BLaER1 (cell line): ENCODE results near the gene CFAP100.

Source experiments
- H3K27ac ChIP-seq: shearing (Covaris generic); formaldehyde crosslinking; 2 replicates; pipeline ENCODE4 v1.8.1; 2022
- H3K27me3 ChIP-seq: shearing (Covaris generic); formaldehyde crosslinking; 2 replicates; pipeline ENCODE4 v1.8.1; 2022
- H3K36me3 ChIP-seq: shearing (Covaris generic); formaldehyde crosslinking; 2 replicates; pipeline ENCODE4 v1.8.1; 2022
- H3K4me1 ChIP-seq: shearing (Covaris generic); formaldehyde crosslinking; 2 replicates; pipeline ENCODE4 v1.8.1; 2022
- H3K4me2 ChIP-seq: shearing (Covaris generic); formaldehyde crosslinking; 2 replicates; pipeline ENCODE4 v1.8.1; 2022
- H3K4me3 ChIP-seq: shearing (Covaris generic); formaldehyde crosslinking; 2 replicates; pipeline ENCODE4 v1.8.1; 2022
- H3K9ac ChIP-seq: shearing (Covaris generic); formaldehyde crosslinking; 2 replicates; pipeline ENCODE4 v1.8.1; 2022
- H3K9me3 ChIP-seq: shearing (Covaris generic); formaldehyde crosslinking; 2 replicates; pipeline ENCODE4 v1.8.1; 2022
- H4K20me1 ChIP-seq: shearing (Covaris generic); formaldehyde crosslinking; 2 replicates; pipeline ENCODE4 v1.8.1; 2022
- Cebpa-rat ChIP-seq: shearing (Covaris generic); IDR thresholded peaks from 2 replicates; pipeline ENCODE4 v1.8.1; 2022

CFAP100 gene

GRCh38 chr3:126439346-126439967, 44.7 kb downstream of the CFAP100 start:
- H3K4me2 ChIP-seq: no peak overlapping the region
- no peaks in the 10 kb centered on the region for H3K4me1 ChIP-seq
- no peak overlapping the region for H3K4me3 ChIP-seq
- no peaks in the 10 kb centered on the region for H3K9me3 ChIP-seq
- peaks cover 78% of the 10 kb centered on the region for H3K36me3 ChIP-seq
- no peaks in the 10 kb centered on the region for H4K20me1 ChIP-seq
- H3K27me3 ChIP-seq: no peaks in the 10 kb centered on the region
- no peak overlapping the region for H3K27ac ChIP-seq
- no peak overlapping the region for H3K9ac ChIP-seq
- no peak for TF ChIP-seq Cebpa-rat

- no peak overlapping the region for H3K9ac ChIP-seq
- H3K4me3 ChIP-seq: no peak overlapping the region
- no peak overlapping the region for H3K27ac ChIP-seq
- no peaks in the 10 kb centered on the region for H3K4me1 ChIP-seq
- H3K36me3 ChIP-seq: peaks cover 73% of the 10 kb centered on the region
- peaks cover 3% of the 10 kb centered on the region; the same call in 1 of the 2 replicates for H4K20me1 ChIP-seq
- no peak overlapping the region for H3K4me2 ChIP-seq
- no peaks in the 10 kb centered on the region for H3K9me3 ChIP-seq
- no peak for TF ChIP-seq Cebpa-rat
- no peaks in the 10 kb centered on the region for H3K27me3 ChIP-seq
Measured at GRCh38 chr3:126439968-126440708, 45.4 kb downstream of the CFAP100 start.

- Histone ChIP-seq H4K20me1 (peaks cover 8% of the 10 kb centered on the region), H3K4me1 (no peaks in the 10 kb centered on the region), H3K36me3 (peaks cover 73% of the 10 kb centered on the region), H3K4me2 (no peak overlapping the region), H3K27ac (no peak overlapping the region), H3K9me3 (no peaks in the 10 kb centered on the region), H3K4me3 (no peak overlapping the region), H3K9ac (no peak overlapping the region), H3K27me3 (no peaks in the 10 kb centered on the region)
- no peak for TF ChIP-seq Cebpa-rat
Measured at GRCh38 chr3:126440709-126440995, 45.9 kb downstream of the CFAP100 start.

- H3K27me3 ChIP-seq: no peaks in the 10 kb centered on the region
Measured at GRCh38 chr3:126441256-126441880, 46.7 kb downstream of the CFAP100 start.

GRCh38 chr3:126442094-126442855, 47.6 kb downstream of the CFAP100 start:
- Histone ChIP-seq H3K4me2 (no peak overlapping the region), H3K9ac (no peak overlapping the region), H3K4me3 (no peak overlapping the region), H4K20me1 (peaks cover 22% of the 10 kb centered on the region), H3K27ac (no peak overlapping the region), H3K9me3 (no peaks in the 10 kb centered on the region), H3K4me1 (no peaks in the 10 kb centered on the region), H3K27me3 (no peaks in the 10 kb centered on the region), H3K36me3 (peaks cover 63% of the 10 kb centered on the region)
- TF ChIP-seq Cebpa-rat: no peak

More at GRCh38 chr3:126441256-126441880, 46.7 kb downstream of the CFAP100 start:
- H3K36me3 ChIP-seq: peaks cover 73% of the 10 kb centered on the region
- no peaks in the 10 kb centered on the region for H3K9me3 ChIP-seq
- no peak overlapping the region for H3K27ac ChIP-seq
- H4K20me1 ChIP-seq: peaks cover 15% of the 10 kb centered on the region
- H3K4me2 ChIP-seq: no peak overlapping the region
- H3K4me1 ChIP-seq: no peaks in the 10 kb centered on the region
- no peak overlapping the region for H3K4me3 ChIP-seq
- TF ChIP-seq Cebpa-rat: no peak
- H3K9ac ChIP-seq: no peak overlapping the region

- no peaks in the 10 kb centered on the region for H3K9me3 ChIP-seq
- peaks cover 59% of the 10 kb centered on the region for H3K36me3 ChIP-seq
- H3K4me2 ChIP-seq: no peak overlapping the region
- H3K4me3 ChIP-seq: no peak overlapping the region
- no peak overlapping the region for H3K27ac ChIP-seq
- H4K20me1 ChIP-seq: peaks cover 26% of the 10 kb centered on the region
- H3K9ac ChIP-seq: no peak overlapping the region
- TF ChIP-seq Cebpa-rat: no peak
- no peaks in the 10 kb centered on the region for H3K4me1 ChIP-seq
- H3K27me3 ChIP-seq: no peaks in the 10 kb centered on the region
Measured at GRCh38 chr3:126442856-126443242, 48.1 kb downstream of the CFAP100 start.

GRCh38 chr3:126445506-126445905, 50.8 kb downstream of the CFAP100 start:
- Histone ChIP-seq H3K27me3 (no peaks in the 10 kb centered on the region), H3K27ac (no peak overlapping the region), H3K4me3 (no peak overlapping the region), H3K4me1 (no peaks in the 10 kb centered on the region), H4K20me1 (peaks cover 52% of the 10 kb centered on the region), H3K9ac (no peak overlapping the region), H3K4me2 (no peak overlapping the region), H3K9me3 (no peaks in the 10 kb centered on the region), H3K36me3 (peaks cover 59% of the 10 kb centered on the region)
- TF ChIP-seq Cebpa-rat: no peak

- no peaks in the 10 kb centered on the region for H3K27me3 ChIP-seq
- no peak overlapping the region for H3K4me2 ChIP-seq
- peaks cover 60% of the 10 kb centered on the region for H4K20me1 ChIP-seq
- no peak for TF ChIP-seq Cebpa-rat
- peaks cover 59% of the 10 kb centered on the region for H3K36me3 ChIP-seq
- H3K9ac ChIP-seq: no peak overlapping the region
- no peak overlapping the region for H3K27ac ChIP-seq
- no peaks in the 10 kb centered on the region for H3K4me1 ChIP-seq
- no peaks in the 10 kb centered on the region for H3K9me3 ChIP-seq
- H3K4me3 ChIP-seq: no peak overlapping the region
Measured at GRCh38 chr3:126446301-126446700, 51.6 kb downstream of the CFAP100 start.

GRCh38 chr3:126446791-126447190, 52.1 kb downstream of the CFAP100 start:
- no peak for TF ChIP-seq Cebpa-rat
- Histone ChIP-seq H3K4me3 (no peak overlapping the region), H3K36me3 (peaks cover 60% of the 10 kb centered on the region), H3K4me2 (no peak overlapping the region), H3K27me3 (no peaks in the 10 kb centered on the region), H3K9ac (no peak overlapping the region), H4K20me1 (peaks cover 65% of the 10 kb centered on the region), H3K27ac (no peak overlapping the region), H3K4me1 (no peaks in the 10 kb centered on the region), H3K9me3 (no peaks in the 10 kb centered on the region)
